Measurements from ENCODE around the gene ERICH4.
A peak's percentile ranks its signal among the peaks of the same experiment; 100 is the strongest.
"Not testable (repeated sequence)": the region's sequence is repeated elsewhere in the genome, so short reads cannot be mapped to it uniquely, and the experiment has no call there.

The ERICH4 gene

DNA sequence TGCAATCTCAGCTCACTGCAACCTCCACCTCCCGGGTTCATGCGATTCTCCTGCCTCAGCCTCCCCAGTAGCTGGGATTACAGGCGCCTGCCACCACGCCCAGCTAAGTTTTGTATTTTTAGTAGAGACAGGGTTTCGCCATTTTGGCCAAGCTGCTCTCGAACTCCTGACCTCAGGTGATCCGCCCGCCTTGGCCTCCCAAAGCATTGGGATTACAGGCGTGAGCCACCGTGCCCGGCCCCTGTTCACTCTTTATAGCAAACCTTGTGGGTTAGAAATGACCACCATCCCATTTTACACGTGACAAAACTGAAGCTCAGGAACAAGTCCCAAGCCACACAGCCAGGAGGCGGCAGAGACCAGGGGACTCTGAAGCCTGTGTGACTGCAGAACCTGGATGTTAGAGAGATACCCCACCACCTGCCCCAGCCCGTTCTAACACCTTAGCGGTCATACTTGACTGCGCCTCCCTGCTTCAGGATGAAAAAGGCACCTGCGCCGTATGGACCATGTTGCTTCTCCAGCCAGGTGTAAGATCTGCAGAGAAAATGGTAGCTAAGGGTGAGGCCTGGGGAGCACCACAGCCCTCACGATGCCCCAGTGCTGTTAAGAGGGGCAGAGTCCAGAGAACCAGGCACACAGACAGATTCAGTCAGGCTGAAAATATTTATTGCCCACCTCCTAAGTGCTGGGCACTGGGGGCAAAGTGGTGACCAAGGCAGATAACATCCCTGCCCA lies 6.9 kb upstream of the ERICH4 start:
- no peak for DNase-seq (ENCODE audit: low spot score)

DNA sequence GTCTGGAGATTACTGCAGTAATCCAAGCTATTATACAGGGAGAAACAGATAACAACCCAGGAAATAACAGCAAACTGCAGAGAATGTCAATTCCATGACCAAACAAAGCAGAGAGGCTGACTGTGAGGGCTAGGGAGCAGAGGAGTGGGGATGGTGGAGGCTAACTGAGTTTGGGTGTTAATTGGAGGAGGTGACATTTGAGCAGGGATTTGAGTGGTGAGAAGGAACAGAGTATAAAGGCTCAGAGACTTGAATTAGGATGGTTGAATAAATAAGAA lies 6.3 kb upstream of the ERICH4 start:
- DNase-seq (ENCODE audit: low spot score) = no peak

DNA sequence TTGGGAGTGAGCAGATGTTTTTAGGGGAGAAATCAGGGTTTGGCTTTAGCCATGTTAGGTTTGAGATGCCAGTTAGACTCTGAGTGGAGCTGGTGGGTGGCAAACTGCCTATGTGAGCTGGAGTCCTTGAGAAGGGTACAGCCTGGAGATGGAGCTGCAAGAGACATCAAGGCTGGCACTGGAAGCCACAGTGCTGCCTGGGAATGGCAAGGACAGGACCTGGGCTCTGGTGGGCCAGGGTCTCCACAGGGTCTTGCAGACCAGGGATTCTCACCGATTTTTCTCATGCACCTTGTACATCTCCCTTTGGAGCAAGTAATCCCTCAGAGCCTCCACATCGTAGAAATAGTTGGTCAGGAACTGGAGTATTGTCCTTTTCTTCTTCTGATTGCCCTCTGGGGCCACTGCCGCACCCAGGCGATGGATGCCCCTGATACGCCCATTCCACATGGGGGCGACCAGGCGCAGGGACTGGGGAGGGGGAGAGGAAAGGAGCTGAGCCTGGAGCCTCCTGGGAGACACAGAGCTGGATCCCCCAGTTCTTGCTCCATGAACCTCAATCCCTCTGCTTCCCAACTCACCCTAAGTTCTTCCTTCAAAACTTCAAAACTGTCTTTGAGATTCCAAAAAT lies 4.9 kb upstream of the ERICH4 start:
- DNase-seq (ENCODE audit: low spot score) = no peak

DNA sequence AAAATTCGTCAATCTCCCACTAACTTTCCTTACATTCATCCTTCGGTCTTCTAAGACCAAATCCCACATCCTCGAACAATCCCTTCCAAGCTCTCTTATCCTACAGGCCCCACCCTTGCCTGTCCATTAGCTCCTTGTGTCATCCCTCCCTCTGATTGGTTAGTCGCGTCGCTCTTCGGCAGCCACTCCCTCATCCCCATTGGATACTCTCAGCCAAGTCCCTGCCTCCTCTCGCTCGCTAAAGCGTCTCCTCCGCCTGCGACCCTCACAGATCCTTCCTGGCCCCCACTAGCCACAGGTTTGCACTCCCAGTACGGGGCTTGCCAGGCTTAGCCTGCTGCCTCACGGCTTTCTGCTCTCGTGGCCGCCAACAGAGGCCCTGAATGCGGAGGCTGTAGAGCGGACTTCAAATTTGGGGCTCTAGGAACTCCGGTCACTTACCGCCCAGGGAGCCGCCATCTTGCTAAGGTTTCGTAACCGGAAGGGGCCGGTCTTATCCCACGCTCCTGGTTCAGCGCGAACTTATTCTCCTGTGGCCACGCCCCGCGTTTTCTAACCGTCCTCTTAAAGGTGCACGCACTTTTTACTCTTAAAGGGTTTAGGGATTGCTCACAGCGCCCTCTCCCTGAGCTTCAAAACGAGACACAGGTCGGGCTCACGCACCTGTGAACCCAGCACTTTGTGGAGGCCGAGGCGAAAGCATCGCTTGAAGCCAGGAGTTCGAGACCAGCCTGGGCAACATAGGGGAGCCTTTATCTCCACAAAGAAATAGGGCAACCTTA lies 3.3 kb upstream of the ERICH4 start, which contains the start of gene DMAC2:
DMAC2 (minus strand) TSS at position 472 of the 782 bp plus-strand sequence; CDS start at position 459, 13 bp downstream.
- peak; percentile 99 for DNase-seq (ENCODE audit: low spot score)

DNA sequence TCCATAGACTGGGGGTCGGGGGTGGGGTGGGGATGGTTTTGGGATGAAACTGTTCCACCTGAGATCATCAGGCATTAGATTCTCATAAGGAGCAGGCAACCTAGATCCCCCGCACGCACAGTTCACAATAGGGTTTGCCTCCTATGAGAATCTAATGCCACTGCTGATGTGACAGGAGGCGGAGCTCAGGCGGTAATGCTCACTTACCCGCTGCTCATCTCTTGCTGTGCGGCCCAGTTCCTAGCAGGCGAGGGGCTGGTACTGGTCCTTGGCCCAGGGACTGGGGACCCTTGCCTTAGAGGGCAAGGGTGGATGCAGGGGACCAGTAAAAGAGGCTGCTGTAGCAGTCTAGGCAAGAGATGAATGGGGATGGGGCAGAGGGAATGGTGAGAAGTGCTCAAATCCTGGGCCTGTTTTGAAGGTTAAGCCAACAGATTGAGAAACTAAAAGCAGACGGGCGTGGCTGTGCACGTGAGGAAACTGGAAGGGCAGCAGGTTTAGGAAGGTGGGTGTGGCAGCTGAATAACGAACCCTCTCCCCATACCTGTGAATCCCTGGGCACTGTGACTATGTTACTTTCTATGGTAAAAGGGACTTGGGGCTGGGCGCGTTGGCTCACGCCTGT lies 1.5 kb upstream of the ERICH4 start:
- DNase-seq (ENCODE audit: low spot score) = no peak

DNA sequence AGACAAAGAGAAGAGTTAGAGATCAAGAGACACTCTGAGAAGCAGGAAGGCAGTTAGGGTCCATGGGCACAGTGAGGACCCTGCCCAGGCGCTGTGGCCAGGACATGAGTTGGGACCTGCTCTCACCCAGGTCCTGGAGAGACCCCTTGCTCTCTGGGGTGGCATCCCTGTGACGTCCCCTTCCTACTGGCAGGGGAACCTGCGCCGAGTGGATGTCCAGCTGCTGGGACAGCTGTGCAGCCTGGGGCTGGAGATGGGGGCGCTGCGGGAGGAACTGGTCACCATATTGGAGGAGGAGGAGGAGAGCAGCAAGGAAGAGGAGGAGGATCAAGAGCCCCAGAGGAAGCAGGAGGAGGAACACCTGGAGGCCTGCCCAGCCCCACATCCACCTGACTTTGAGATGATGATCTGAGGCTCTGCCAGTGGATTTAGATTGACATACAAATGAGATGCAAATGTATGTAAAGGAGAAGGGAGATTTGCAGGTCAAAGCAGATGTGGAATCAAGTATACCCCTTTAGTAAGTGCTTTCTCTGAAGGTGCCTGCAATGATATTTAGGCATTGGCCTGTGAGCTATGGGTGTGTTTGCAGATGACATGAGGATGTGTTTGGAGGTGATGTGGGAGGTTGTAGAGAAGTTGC lies 978 bp downstream of the ERICH4 start:
- DNase-seq (ENCODE audit: low spot score) = no peak

DNA sequence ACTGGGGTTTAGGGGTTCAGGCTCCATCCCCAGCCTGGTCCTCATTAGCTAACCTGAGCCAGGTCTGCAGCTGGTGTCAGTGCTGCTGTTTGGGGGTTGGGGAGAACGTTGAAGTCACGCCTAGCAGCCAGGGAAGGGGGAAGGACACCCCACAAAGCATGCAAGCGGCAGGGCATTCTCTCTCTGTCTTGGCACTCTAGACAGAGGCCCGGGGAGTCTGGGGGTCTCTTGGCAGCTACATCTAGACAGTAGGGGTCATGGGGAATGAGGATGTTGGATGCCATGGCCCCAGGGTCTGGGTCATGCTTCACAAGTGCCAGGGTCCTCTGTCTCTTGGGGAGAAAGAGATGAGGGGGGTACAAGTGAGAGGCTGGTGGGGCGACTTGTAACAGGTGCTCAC lies 2.6 kb downstream of the ERICH4 start:
- DNase-seq (ENCODE audit: low spot score) = no peak

DNA sequence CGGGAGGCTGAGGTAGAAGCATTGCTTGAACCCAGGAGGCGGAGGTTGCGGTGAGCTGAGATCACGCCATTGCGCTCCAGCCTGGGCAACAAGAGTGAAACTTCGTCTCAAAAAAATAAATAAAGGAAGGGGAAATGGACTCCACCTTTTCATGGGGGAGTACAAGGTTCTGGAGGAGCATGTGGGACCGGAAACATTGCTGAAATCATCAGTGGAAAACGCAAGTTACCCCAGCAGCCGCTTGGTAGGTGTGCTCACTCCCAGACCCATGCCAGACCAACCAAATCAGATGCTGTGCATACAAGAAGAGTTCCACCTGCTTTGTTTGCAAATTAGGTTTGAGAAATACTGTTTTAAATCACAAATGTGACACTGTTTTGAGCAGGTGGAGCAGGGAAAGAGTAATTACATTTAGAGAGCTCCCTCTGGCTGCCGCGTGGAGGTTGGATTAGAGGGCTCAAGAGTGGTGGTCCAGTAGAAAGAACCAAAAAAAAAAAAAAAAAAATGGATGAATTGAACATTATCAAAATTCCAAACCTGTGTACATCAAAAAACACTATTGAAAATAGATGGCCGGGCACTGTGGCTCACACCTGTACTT lies 4.9 kb downstream of the ERICH4 start:
- DNase-seq (ENCODE audit: low spot score) = no peak

DNA sequence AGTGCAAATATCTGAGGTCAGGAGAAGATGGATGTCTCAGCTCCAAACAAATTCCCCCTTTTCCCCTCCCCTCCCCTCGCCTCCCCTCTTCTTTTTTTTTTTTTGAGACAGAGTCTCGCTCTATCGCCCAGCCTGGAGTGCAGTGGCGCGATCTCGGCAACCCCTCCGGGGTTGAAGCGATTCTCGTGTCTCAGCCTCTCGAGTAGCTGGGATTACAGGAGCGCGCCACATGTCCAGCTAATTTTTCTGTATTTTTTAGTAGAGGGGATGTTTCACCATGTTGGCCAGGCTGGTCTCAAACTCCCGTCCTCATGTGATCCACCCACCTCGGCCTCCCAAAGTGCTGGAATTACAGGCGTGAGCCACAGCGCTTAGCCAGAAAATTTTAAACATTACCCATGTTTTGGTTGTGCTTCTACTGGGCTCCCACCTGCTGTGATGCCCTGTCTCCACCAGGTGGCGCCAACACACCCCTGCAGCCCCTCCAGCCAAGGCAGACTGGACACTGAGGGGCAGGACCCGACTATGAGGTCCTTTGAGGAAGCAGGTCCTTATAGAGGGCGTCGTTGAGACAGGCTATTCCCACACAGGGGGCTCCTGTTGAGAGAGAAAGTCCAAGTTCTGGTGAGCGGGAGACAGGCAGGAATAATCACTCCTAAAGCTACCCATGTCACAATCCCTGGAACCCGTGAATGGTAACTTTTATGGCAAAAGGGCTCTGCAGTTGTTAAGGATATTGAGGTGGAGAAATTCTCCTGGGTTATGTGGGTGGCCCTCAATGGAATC lies 6.3 kb downstream of the ERICH4 start:
- peak; percentile 90 for DNase-seq (ENCODE audit: low spot score)

DNA sequence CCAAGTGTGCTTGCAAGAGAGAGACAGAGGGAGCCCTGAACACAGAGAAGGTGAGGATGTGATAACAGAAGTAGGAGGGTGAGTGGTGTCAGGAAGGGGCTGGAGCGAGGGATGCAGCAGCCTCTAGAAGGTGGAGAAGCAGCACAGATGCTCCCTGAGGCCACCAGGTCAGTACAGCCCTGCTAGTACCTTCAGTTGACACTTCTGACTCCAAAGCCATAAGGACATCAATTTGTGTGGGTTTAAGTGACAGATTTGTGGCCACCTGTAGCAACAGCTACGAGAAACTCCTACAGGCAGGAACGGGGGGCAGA lies 6.9 kb downstream of the ERICH4 start:
- no peak for DNase-seq (ENCODE audit: low spot score)

DNA sequence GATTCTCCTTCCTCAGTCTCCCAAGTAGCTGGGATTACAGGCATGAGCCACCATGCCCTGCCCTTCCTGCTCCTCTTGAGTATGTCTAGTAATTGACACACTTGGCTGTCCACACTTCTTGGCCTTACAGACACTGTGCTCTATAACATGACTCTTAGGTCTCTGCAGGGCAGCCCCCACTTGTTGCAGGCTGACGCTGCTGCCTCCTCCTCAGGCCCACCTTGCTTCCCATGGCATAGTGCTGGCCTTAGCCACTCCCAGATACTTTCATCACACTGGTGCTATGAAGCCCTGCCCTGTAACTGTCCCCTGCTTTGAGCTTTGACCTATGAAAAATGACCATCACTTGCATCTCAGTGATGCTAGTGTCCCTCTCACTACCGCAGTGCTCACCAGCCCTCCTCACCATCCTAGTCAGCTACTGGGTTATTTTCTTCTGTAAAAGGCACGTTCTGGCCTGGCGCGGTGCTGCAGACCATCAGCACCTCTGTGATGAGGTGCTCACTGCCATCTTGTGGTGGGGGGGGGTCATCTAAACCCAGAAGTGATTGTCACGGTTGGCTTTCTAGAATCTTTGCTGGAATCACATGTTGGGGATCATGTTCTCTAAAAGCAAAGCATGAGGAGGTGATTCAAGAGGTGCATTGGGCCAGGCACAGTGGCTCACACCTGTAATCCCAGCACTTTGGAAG lies 9.8 kb downstream of the ERICH4 start:
- DNase-seq (ENCODE audit: low spot score) = no peak

DNA sequence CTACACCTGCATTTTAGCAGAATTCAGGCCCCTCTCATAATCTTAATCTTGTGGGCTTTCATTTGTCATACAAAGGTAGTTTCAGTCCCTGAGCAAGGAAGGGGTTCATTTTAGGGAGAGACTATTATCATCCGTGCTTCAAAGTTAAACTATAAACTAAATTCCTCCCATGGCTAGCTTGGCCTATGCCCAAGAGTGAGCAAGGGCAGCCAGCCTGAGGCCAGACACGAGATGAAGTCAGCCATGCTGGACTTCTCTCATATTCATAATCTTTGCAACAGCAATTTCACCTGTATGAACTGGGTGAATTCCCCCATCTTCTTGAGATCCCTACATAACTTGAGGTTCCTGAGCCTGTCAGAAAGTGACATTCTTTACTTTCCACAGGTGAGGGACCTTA lies 13.0 kb downstream of the ERICH4 start:
- no peak for DNase-seq (ENCODE audit: low spot score)

DNA sequence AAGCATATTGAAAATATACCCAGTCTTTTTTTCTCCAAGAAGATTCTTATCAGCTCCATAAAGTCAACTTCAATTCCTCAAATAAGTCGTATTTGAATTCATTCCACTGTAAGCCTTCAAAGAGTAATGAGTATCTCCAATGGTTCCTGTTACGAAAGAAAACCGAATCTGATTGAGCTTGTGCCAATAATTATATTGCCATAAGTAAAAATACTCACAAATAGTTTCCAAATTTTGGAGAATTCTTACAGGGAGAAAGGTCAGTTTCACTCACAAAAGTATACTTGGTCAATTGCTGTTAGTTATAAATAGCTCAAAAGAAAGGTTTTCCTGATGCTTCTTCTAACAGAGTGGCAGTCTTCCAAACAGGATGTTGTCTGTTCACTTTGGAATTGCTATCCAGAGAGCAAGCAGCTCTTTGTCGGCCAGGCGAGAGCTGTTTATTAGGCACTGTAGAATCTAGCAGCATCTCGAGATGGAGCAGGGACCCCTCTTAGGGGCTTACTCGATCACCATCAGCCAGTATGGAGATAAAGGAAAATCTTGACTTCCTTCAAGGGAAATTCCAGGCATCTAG lies 13.5 kb downstream of the ERICH4 start:
- DNase-seq (ENCODE audit: low spot score) = peak; percentile 58

DNA sequence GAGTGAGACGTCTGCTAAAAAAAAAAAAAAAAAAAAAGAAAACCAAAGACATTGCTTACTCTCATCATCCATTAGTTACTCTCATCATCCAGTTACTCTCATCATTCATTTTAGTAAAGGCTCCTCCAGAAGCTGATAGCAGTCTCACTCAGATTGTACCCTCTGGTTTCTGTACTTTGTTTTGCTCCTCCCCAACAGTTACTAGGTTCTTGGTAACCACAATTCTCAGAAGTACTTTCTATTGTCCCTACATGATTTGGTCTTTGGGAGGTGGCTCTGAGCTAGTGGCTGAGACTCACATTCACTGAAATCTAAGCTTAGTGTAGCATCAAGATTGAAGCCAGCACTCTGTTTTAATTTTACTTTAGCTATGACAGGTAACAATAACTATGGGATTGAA lies 14.3 kb downstream of the ERICH4 start:
- DNase-seq (ENCODE audit: low spot score) = no peak

DNA sequence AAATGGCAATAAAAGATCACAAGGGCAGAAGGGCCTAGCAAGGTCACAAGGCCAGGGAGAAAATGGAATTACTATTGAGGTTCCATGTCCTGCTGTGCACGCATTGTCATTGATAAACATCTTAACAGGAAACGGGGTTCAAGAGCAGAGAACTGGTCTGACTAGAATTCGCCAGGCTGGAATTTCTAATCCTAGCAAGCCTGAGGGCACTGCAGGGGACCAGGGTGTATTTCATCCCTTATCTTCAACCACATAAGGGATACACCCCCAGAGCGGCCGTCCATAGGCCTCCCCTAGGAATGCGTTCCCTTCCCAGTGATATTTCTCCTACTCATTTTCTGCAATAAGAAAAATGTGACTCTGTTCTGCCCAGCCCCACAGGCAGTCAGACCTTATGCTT lies 19.5 kb downstream of the ERICH4 start:
- no peak for DNase-seq (ENCODE audit: low spot score)

DNA sequence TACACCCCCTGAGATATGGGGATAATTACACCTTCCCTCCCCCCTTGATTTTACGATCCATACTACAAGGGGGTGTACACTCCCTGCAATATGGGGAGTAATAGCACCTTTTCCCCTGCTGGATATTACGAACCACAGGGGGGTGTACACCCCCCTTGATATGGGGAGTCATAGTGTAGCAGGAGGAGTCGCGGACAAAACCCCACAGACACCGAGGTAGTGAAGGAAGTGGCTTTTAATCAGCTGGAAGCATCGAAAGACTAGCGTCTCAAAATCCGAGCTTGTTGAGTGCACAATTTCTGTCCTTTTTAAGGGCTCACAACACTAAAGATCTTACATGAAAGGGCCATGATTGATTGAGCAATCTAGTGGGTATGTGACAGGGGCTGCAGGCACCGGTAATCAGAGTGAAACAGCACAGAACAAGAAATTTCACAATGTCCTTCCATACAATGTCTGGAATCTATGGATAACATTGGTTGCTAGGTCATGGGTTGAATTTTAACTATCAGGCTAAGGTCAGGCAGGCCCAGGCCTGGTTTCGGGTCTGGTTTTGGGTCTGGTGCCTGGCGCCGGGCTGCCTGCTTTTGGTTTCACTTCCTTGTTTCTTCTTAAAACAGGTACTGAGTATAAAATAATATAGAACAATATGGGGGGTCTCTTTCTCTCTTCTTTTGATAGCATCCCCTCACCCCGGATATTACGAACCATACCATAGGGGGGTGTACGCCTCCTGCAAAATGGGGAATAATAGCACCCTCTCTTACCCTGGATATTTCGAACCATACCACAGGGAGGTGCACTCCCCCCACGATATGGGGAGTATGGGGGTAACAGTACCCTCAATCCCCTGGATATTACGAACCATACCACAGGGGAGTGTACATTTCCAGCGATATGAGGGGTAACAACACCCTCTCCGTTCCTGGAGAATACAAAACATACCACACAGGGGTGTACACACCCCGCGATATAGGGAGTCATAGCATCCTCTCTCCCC lies 20.6 kb downstream of the ERICH4 start:
- not testable (repeated sequence) for DNase-seq (ENCODE audit: low spot score)

DNA sequence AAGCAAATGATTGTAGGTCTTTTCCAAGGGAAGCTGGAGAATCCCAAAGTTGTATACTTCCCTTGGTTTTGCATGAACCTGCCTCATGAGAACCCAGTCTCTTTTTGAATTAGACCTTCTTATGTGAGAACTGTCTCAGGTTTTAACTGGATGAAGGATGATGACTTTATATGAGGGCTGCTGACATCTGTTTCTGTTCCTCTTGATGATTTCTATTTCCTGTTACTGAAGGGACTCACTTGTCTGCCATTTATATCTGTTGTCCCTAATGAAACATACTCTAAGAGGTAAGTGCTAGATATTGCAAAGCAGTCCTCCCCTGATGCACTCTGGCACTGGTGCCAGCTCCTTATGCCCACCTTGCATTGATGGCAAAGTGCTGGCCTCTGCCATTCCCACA lies 33.6 kb downstream of the ERICH4 start:
- no peak for DNase-seq (ENCODE audit: low spot score)

DNA sequence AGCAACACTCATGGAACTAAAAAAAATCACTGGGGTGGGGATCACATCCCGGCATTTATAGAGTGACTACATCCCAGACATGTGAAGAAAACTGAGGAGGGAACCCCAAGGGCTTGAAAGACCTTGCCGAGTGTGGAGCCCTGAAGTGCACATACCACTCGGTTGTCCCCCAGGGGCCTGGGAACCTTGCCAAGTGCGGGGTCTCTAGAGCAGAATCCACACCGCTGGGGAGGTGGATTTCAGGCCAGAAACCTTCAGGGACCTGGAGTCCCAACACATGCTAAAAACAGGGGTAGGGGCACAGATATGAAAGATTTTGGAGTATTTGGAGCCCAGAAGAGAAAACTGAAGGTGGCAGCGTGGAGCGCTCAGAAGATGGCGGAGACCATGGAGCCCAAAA lies 35.2 kb downstream of the ERICH4 start:
- no peak for DNase-seq (ENCODE audit: low spot score)
